HEK293 (cell line): Measurements from ENCODE around the gene SLC35G1.

Source experiments
- YY1 ChIP-seq: fragments of 450-650 bp; formaldehyde crosslinking; IDR thresholded peaks from 2 replicates; pipeline ENCODE4 v1.5.1; 2018; ENCODE audit warnings: missing biosample characterization, missing genetic modification characterization
- ZIC2 ChIP-seq: fragments of 450-650 bp; formaldehyde crosslinking; IDR thresholded peaks from 2 replicates; pipeline ENCODE4 v1.5.1; 2016; ENCODE audit warnings: missing biosample characterization, missing genetic modification characterization
- ZNF214 ChIP-seq: fragments of 450-650 bp; formaldehyde crosslinking; IDR thresholded peaks from 2 replicates; pipeline ENCODE4 v1.5.1; 2017; ENCODE audit warnings: missing biosample characterization, mild to moderate bottlenecking, missing genetic modification characterization, borderline replicate concordance
- ZNF274 ChIP-seq, 2 experiments: fragments of 200-500 bp in 1 of 2; fragments of 450-650 bp in 1 of 2; sonication (Bioruptor generic) in 1 of 2; formaldehyde crosslinking in 1 of 2; IDR thresholded peaks; 2 replicates each; pipeline versions ENCODE4 v1.5.1 to v1.6.1; 2014 to 2016; ENCODE audit warnings: borderline replicate concordance in 1 of 2, inconsistent platforms in 1 of 2, low read length in 1 of 2, missing biosample characterization in 1 of 2, missing genetic modification characterization in 1 of 2
- ZNF501 ChIP-seq: fragments of 450-650 bp; formaldehyde crosslinking; IDR thresholded peaks from 2 replicates; pipeline ENCODE4 v1.5.1; 2016; ENCODE audit warnings: missing biosample characterization, missing genetic modification characterization
- ZNF558 ChIP-seq: fragments of 450-650 bp; formaldehyde crosslinking; IDR thresholded peaks from 2 replicates; pipeline ENCODE4 v1.5.1; 2016; ENCODE audit warnings: missing biosample characterization, missing genetic modification characterization
- TF ChIP-seq, protein P1 (sequence below): sonication (generic); formaldehyde crosslinking; IDR thresholded peaks from 2 replicates; pipeline ENCODE4 v1.8.1; 2022; ENCODE audit warnings: mild to moderate bottlenecking, moderate library complexity, missing genetic modification reagents
- TF ChIP-seq, protein P2 (sequence below): fragments of 450-650 bp; formaldehyde crosslinking; IDR thresholded peaks from 2 replicates; pipeline ENCODE4 v1.5.1; 2016; ENCODE audit warnings: missing biosample characterization, missing genetic modification characterization
- TF ChIP-seq, protein P3 (sequence below): fragments of 450-650 bp; formaldehyde crosslinking; IDR thresholded peaks from 2 replicates; pipeline ENCODE4 v1.5.1; 2016; ENCODE audit warnings: missing biosample characterization, missing genetic modification characterization
- TF ChIP-seq, protein P4 (sequence below): fragments of 450-650 bp; IDR thresholded peaks from 2 replicates; pipeline ENCODE4 v1.5.1; 2018; ENCODE audit warnings: missing biosample characterization, missing genetic modification characterization

DNA sequence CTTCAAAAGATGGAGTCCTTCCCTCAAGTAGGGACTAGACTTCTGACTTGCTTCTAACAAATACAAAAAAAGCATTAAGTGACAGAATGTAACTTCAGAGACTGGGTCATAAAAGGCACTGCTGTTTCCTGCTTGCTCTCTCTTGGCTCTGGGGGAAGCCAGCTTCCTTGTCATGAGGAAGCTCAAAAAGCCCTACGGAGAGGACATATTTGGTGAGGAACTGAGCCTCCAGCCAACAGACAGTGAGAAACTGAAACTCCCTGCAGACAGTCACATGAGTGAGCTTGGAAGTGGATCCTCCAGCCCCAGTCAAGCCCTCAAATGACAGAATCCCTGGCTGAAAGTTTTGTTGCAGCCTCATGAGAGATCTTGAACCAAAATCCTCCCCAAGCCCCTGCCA lies 26.3 kb upstream of the SLC35G1 start:
- TF ChIP-seq ZNF501 (tag by site-specific recombination) (no peak), YY1 (tag by site-specific recombination) (no peak), ZNF214 (no peak), ZNF558 (no peak), ZIC2 (tag by site-specific recombination) (no peak), ZNF274 (IDR thresholded peaks at IDR 0.05; ENCODE audit: low read length) (no peak), ZNF274 (tag by site-specific recombination; IDR thresholded peaks at IDR 0.05; ENCODE audit: borderline replicate concordance) (no peak)
- TF ChIP-seq, protein P1, sequence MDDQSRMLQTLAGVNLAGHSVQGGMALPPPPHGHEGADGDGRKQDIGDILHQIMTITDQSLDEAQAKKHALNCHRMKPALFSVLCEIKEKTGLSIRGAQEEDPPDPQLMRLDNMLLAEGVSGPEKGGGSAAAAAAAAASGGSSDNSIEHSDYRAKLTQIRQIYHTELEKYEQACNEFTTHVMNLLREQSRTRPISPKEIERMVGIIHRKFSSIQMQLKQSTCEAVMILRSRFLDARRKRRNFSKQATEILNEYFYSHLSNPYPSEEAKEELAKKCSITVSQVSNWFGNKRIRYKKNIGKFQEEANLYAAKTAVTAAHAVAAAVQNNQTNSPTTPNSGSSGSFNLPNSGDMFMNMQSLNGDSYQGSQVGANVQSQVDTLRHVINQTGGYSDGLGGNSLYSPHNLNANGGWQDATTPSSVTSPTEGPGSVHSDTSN (CRISPR knock-in tag), result no peak
- TF ChIP-seq, protein P2, sequence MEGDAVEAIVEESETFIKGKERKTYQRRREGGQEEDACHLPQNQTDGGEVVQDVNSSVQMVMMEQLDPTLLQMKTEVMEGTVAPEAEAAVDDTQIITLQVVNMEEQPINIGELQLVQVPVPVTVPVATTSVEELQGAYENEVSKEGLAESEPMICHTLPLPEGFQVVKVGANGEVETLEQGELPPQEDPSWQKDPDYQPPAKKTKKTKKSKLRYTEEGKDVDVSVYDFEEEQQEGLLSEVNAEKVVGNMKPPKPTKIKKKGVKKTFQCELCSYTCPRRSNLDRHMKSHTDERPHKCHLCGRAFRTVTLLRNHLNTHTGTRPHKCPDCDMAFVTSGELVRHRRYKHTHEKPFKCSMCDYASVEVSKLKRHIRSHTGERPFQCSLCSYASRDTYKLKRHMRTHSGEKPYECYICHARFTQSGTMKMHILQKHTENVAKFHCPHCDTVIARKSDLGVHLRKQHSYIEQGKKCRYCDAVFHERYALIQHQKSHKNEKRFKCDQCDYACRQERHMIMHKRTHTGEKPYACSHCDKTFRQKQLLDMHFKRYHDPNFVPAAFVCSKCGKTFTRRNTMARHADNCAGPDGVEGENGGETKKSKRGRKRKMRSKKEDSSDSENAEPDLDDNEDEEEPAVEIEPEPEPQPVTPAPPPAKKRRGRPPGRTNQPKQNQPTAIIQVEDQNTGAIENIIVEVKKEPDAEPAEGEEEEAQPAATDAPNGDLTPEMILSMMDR (tag by site-specific recombination), result no peak
- TF ChIP-seq, protein P3, sequence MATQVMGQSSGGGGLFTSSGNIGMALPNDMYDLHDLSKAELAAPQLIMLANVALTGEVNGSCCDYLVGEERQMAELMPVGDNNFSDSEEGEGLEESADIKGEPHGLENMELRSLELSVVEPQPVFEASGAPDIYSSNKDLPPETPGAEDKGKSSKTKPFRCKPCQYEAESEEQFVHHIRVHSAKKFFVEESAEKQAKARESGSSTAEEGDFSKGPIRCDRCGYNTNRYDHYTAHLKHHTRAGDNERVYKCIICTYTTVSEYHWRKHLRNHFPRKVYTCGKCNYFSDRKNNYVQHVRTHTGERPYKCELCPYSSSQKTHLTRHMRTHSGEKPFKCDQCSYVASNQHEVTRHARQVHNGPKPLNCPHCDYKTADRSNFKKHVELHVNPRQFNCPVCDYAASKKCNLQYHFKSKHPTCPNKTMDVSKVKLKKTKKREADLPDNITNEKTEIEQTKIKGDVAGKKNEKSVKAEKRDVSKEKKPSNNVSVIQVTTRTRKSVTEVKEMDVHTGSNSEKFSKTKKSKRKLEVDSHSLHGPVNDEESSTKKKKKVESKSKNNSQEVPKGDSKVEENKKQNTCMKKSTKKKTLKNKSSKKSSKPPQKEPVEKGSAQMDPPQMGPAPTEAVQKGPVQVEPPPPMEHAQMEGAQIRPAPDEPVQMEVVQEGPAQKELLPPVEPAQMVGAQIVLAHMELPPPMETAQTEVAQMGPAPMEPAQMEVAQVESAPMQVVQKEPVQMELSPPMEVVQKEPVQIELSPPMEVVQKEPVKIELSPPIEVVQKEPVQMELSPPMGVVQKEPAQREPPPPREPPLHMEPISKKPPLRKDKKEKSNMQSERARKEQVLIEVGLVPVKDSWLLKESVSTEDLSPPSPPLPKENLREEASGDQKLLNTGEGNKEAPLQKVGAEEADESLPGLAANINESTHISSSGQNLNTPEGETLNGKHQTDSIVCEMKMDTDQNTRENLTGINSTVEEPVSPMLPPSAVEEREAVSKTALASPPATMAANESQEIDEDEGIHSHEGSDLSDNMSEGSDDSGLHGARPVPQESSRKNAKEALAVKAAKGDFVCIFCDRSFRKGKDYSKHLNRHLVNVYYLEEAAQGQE (tag by site-specific recombination), result no peak
- TF ChIP-seq, protein P4, sequence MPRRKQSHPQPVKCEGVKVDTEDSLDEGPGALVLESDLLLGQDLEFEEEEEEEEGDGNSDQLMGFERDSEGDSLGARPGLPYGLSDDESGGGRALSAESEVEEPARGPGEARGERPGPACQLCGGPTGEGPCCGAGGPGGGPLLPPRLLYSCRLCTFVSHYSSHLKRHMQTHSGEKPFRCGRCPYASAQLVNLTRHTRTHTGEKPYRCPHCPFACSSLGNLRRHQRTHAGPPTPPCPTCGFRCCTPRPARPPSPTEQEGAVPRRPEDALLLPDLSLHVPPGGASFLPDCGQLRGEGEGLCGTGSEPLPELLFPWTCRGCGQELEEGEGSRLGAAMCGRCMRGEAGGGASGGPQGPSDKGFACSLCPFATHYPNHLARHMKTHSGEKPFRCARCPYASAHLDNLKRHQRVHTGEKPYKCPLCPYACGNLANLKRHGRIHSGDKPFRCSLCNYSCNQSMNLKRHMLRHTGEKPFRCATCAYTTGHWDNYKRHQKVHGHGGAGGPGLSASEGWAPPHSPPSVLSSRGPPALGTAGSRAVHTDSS (tag by site-specific recombination), result no peak
